Measurements from ENCODE around the gene TAF4B.

Gene TAF4B

GRCh38 chr18:26421931-26422330 is 195.7 kb downstream of the TAF4B start:
- H3K27ac ChIP-seq (ENCODE audit: extremely low read depth, low read depth, low read length) = no peak overlapping the region
- ChIA-PET CTCF (no interaction called here), POLR2A (no interaction called here)
- H3K9me3 ChIP-seq (ENCODE audit: control insufficient read depth, insufficient read depth, low read depth, low read length) = no peaks in the 10 kb centered on the region
- H3K4me1 ChIP-seq (ENCODE audit: control insufficient read depth, insufficient read depth, low read length) = no peaks in the 10 kb centered on the region
- H3K36me3 ChIP-seq (ENCODE audit: control insufficient read depth in 2 of 2, insufficient read depth in 1 of 2, low read length in 2 of 2) = no peaks in the 10 kb centered on the region
- no peak for TF ChIP-seq ZNF335 (tag by site-specific recombination; conservative IDR thresholded peaks at IDR 0.05)
- H3K4me3 ChIP-seq (ENCODE audit: low read depth, low read length) = no peak overlapping the region

- Histone ChIP-seq H3K36me3 (ENCODE audit: control insufficient read depth in 2 of 2, insufficient read depth in 1 of 2, low read length in 2 of 2) (no peaks in the 10 kb centered on the region), H3K4me3 (ENCODE audit: low read depth, low read length) (no peak overlapping the region), H3K27ac (ENCODE audit: extremely low read depth, low read depth, low read length) (no peak overlapping the region), H3K4me1 (ENCODE audit: control insufficient read depth, insufficient read depth, low read length) (no peaks in the 10 kb centered on the region), H3K9me3 (ENCODE audit: control insufficient read depth, insufficient read depth, low read depth, low read length) (no peaks in the 10 kb centered on the region)
- ChIA-PET CTCF (no interaction called here), POLR2A (no interaction called here)
- TF ChIP-seq ZFP41 (tag by site-specific recombination; IDR thresholded peaks at IDR 0.05; ENCODE audit: borderline replicate concordance) = no peak
- no peak for TF ChIP-seq ZNF223 (tag by site-specific recombination; IDR thresholded peaks at IDR 0.05)
- TF ChIP-seq ZNF529 (tag by site-specific recombination; IDR thresholded peaks at IDR 0.05; ENCODE audit: insufficient replicate concordance) = no peak
- no peak for TF ChIP-seq ZXDB (tag by site-specific recombination; IDR thresholded peaks at IDR 0.05)
- TF ChIP-seq ZNF404 (tag by site-specific recombination; IDR thresholded peaks at IDR 0.05) = no peak
- no peak for TF ChIP-seq ZNF133 (tag by site-specific recombination; IDR thresholded peaks at IDR 0.05)
- TF ChIP-seq HOXD13 (CRISPR knock-in tag; IDR thresholded peaks at IDR 0.05; ENCODE audit: borderline replicate concordance) = no peak
- no peak for TF ChIP-seq ZBTB7A (tag by site-specific recombination; IDR thresholded peaks at IDR 0.05; ENCODE audit: low read depth)
- no peak for TF ChIP-seq ZNF610 (tag by site-specific recombination; IDR thresholded peaks at IDR 0.05; ENCODE audit: borderline replicate concordance)
Observed at GRCh38 chr18:26422472-26423162, 196.4 kb downstream of the TAF4B start.

GRCh38 chr18:26424428-26425147 is 198.3 kb downstream of the TAF4B start:
- Histone ChIP-seq H3K4me1 (ENCODE audit: control insufficient read depth, insufficient read depth, low read length) (no peaks in the 10 kb centered on the region), H3K27ac (ENCODE audit: extremely low read depth, low read depth, low read length) (no peak overlapping the region), H3K36me3 (ENCODE audit: control insufficient read depth in 2 of 2, insufficient read depth in 1 of 2, low read length in 2 of 2) (no peaks in the 10 kb centered on the region), H3K4me3 (ENCODE audit: low read depth, low read length) (no peak overlapping the region), H3K9me3 (ENCODE audit: control insufficient read depth, insufficient read depth, low read depth, low read length) (no peaks in the 10 kb centered on the region)
- TF ChIP-seq ZNF175 (tag by site-specific recombination; IDR thresholded peaks at IDR 0.05) (no peak), ZNF274 (IDR thresholded peaks at IDR 0.05; ENCODE audit: low read length) (no peak), ZNF274 (tag by site-specific recombination; IDR thresholded peaks at IDR 0.05; ENCODE audit: borderline replicate concordance) (no peak), ZNF140 (tag by site-specific recombination; IDR thresholded peaks at IDR 0.05) (no peak), ZNF223 (tag by site-specific recombination; IDR thresholded peaks at IDR 0.05) (no peak), ATF2 (tag by site-specific recombination; IDR thresholded peaks at IDR 0.05; ENCODE audit: low read depth) (no peak), ZNF221 (tag by site-specific recombination; IDR thresholded peaks at IDR 0.05; ENCODE audit: borderline replicate concordance) (no peak), ZNF561 (tag by site-specific recombination; IDR thresholded peaks at IDR 0.05; ENCODE audit: borderline replicate concordance) (no peak), KLF9 (tag by site-specific recombination; IDR thresholded peaks at IDR 0.05; ENCODE audit: low read depth) (no peak), PBX3 (CRISPR knock-in tag; IDR thresholded peaks at IDR 0.05) (no peak), ZNF248 (tag by site-specific recombination; IDR thresholded peaks at IDR 0.05) (no peak), ZNF211 (tag by site-specific recombination; IDR thresholded peaks at IDR 0.05; ENCODE audit: low read depth) (no peak), ZNF792 (tag by site-specific recombination; IDR thresholded peaks at IDR 0.05) (no peak), ZBTB8A (tag by site-specific recombination; IDR thresholded peaks at IDR 0.05) (no peak), ZNF623 (tag by site-specific recombination; IDR thresholded peaks at IDR 0.05) (no peak), ZNF133 (tag by site-specific recombination; IDR thresholded peaks at IDR 0.05) (no peak), SP7 (tag by site-specific recombination; IDR thresholded peaks at IDR 0.05) (no peak)
- POLR2A ChIA-PET = no interaction called here
- CTCF ChIA-PET = interaction anchor here (0.9 to 1.3 kb wide), 2 partner anchors 14 to 41 kb away, joined by 3 to 4 read pairs; no protein-coding TSS in a partner anchor

Data from HEK293 (cell line).